A549 (cell line): Measurements from ENCODE around the gene SYNGR4. TPM values are rescaled to one million over a fixed set of nuclear protein-coding genes. Genes with fewer than 3 reads are reported as not detected.

Experiments
- ATAC-seq, 2 experiments: fragments of 200-7000 bp in 1 of 2; fragments of >200 bp in 1 of 2; cut with Nextera tagmentation in 1 of 2; cut with Tn5 transposase in 1 of 2; 3 replicates each; pipeline versions ENCODE4 v1.8.0 to v1.9.1; 2018 to 2020; ENCODE audit warnings: mild to moderate bottlenecking in 1 of 2, moderate library complexity in 1 of 2
- CTCF ChIA-PET: fragments of 300-600 bp; sonication (Branson Sonifier 250); formaldehyde crosslinking; extraction: SDS; loops from one replicate; lab custom pipeline; 2021; ENCODE audit warnings: antibody characterized with exemption, inconsistent platforms; lab: Yijun Ruan, JAX
- POLR2A ChIA-PET: fragments of 350-600 bp; formaldehyde crosslinking; extraction: SDS; loops from one replicate; lab custom pipeline; 2021; ENCODE audit warnings: antibody characterized with exemption, inconsistent platforms; lab: Yijun Ruan, JAX
- DNase-seq, 2 experiments: peaks; one replicate each; pipeline versions ENCODE4 v3.0.0 to v3.0.0-alpha.2; 2011 to 2016; ENCODE audit warnings: low read depth in 1 of 2, low spot score in 1 of 2
- FAIRE-seq: peaks from 2 replicates; lab custom pipeline; 2011; peaks lifted over from hg19 to GRCh38; lab: Jason Lieb, UNC
- H3K27ac ChIP-seq, 2 experiments: fragments of >200 bp; sonication (Bioruptor Twin); formaldehyde crosslinking; 3 replicates each; pipeline ENCODE4 v1.5.1; 2016 to 2017
- H3K4me1 ChIP-seq: fragments of >200 bp; sonication (Bioruptor Twin); formaldehyde crosslinking; 3 replicates; pipeline ENCODE4 v1.6.1; 2016
- H3K4me2 ChIP-seq: fragments of >200 bp; sonication (Bioruptor Twin); formaldehyde crosslinking; 3 replicates; pipeline ENCODE4 v1.6.1; 2016
- H3K4me3 ChIP-seq: fragments of >200 bp; sonication (Bioruptor Twin); formaldehyde crosslinking; 3 replicates; pipeline ENCODE4 v1.5.1; 2016
- H3K9me3 ChIP-seq: fragments of >200 bp; sonication (Bioruptor Twin); formaldehyde crosslinking; 3 replicates; pipeline ENCODE4 v1.6.1; 2016
- CBX8 ChIP-seq: fragments of 200-600 bp; sonication (generic); IDR thresholded peaks from 2 replicates; pipeline ENCODE4 v1.6.1; 2016
- CEBPB ChIP-seq, 2 experiments: fragments of >200 bp in 1 of 2; sonication (Bioruptor Twin) in 1 of 2; formaldehyde crosslinking in 1 of 2; IDR thresholded peaks; 2 replicates each; pipeline ENCODE4 v1.6.1; 2012 to 2016
- EHF ChIP-seq: fragments of 250-450 bp; sonication (Bioruptor Pico); IDR thresholded peaks from 2 replicates; pipeline ENCODE4 v1.5.0; 2020; ENCODE audit warnings: mild to moderate bottlenecking
- EP300 ChIP-seq, 2 experiments: fragments of >200 bp; sonication (Bioruptor Twin); formaldehyde crosslinking; IDR thresholded peaks; 2 replicates in 1 of 2; 3 replicates in 1 of 2; pipeline ENCODE4 v1.6.1; 2016 to 2017
- ESRRA ChIP-seq: fragments of 150-350 bp; IDR thresholded peaks from 2 replicates; pipeline ENCODE4 v1.6.1; 2014; ENCODE audit warnings: mild to moderate bottlenecking, low read length, borderline replicate concordance
- HEYL ChIP-seq: fragments of 250-450 bp; sonication (Bioruptor Pico); IDR thresholded peaks from 2 replicates; pipeline ENCODE4 v1.8.0; 2021; ENCODE audit warnings: mild to moderate bottlenecking, moderate library complexity
- HOXB5 ChIP-seq: fragments of 250-450 bp; sonication (Bioruptor Pico); IDR thresholded peaks from 2 replicates; pipeline ENCODE4 v1.5.0; 2020; ENCODE audit warnings: mild to moderate bottlenecking, moderate library complexity
- JUNB ChIP-seq: fragments of >200 bp; sonication (Bioruptor Twin); formaldehyde crosslinking; IDR thresholded peaks from 2 replicates; pipeline ENCODE4 v1.6.1; 2016
- KDM1A ChIP-seq: fragments of 200-600 bp; sonication (generic); IDR thresholded peaks from 2 replicates; pipeline ENCODE4 v1.6.1; 2016; ENCODE audit warnings: low read depth, mild to moderate bottlenecking
- MAFK ChIP-seq: fragments of 450-650 bp; IDR thresholded peaks from 2 replicates; pipeline ENCODE4 v1.6.1; 2014; ENCODE audit not compliant: partially characterized antibody
- MAZ ChIP-seq: fragments of 150-350 bp; IDR thresholded peaks from 2 replicates; pipeline ENCODE4 v1.6.1; 2014; ENCODE audit warnings: antibody characterized with exemption, low read depth, low read length, borderline replicate concordance
- NR3C1 ChIP-seq: fragments of >200 bp; sonication (Bioruptor Twin); formaldehyde crosslinking; IDR thresholded peaks from 3 replicates; pipeline ENCODE4 v1.6.1; 2017
- RAD21 ChIP-seq, 2 experiments: fragments of >200 bp in 1 of 2; sonication (Bioruptor Twin) in 1 of 2; formaldehyde crosslinking in 1 of 2; IDR thresholded peaks in 1 of 2; conservative IDR thresholded peaks in 1 of 2; 2 replicates in 1 of 2; 3 replicates in 1 of 2; pipeline ENCODE4 v1.6.1; 2012 to 2018; ENCODE audit warnings: inconsistent platforms in 1 of 2
- RARB ChIP-seq: fragments of 250-450 bp; sonication (Bioruptor Pico); IDR thresholded peaks from 2 replicates; pipeline ENCODE4 v1.8.0; 2021; ENCODE audit warnings: mild to moderate bottlenecking, moderate library complexity
- RFX5 ChIP-seq: fragments of 450-650 bp; IDR thresholded peaks from 2 replicates; pipeline ENCODE4 v1.7.1; 2014; ENCODE audit warnings: antibody characterized with exemption, mild to moderate bottlenecking, moderate library complexity
- RNF2 ChIP-seq: fragments of 200-600 bp; sonication (generic); IDR thresholded peaks from 2 replicates; pipeline ENCODE4 v1.6.1; 2016; ENCODE audit warnings: low read depth, mild to moderate bottlenecking, antibody characterized with exemption, moderate library complexity, borderline replicate concordance
- SMC3 ChIP-seq: fragments of >200 bp; sonication (Bioruptor Twin); formaldehyde crosslinking; IDR thresholded peaks from 3 replicates; pipeline ENCODE4 v1.6.1; 2018; ENCODE audit warnings: inconsistent platforms
- SREBF2 ChIP-seq: fragments of 450-650 bp; IDR thresholded peaks from 2 replicates; pipeline ENCODE4 v1.6.1; 2014; ENCODE audit warnings: mild to moderate bottlenecking, moderate library complexity
- TFCP2L1 ChIP-seq: fragments of 250-450 bp; sonication (Bioruptor Pico); IDR thresholded peaks from 2 replicates; pipeline ENCODE4 v1.5.0; 2021; ENCODE audit warnings: mild to moderate bottlenecking
- TP53 ChIP-seq: fragments of 250-450 bp; sonication (Bioruptor Pico); IDR thresholded peaks from 2 replicates; pipeline ENCODE4 v1.5.0; 2021; ENCODE audit warnings: mild to moderate bottlenecking, moderate library complexity
- ZC3H11A ChIP-seq: fragments of 450-650 bp; IDR thresholded peaks from 2 replicates; pipeline ENCODE4 v1.6.1; 2014; ENCODE audit warnings: antibody characterized with exemption, mild to moderate bottlenecking
- ZNF302 ChIP-seq: fragments of 250-450 bp; sonication (Bioruptor Pico); IDR thresholded peaks from 2 replicates; pipeline ENCODE4 v1.9.0; 2021; ENCODE audit warnings: inconsistent platforms, mild to moderate bottlenecking, moderate library complexity
- WGBS: methylation state at CpG from one replicate; pipeline ENCODE4 v1.1.6; 2017; ENCODE audit errors: missing lambda C conversion rate; 5-methylcytosine and 5-hydroxymethylcytosine counted together
- polyA plus RNA-seq, 4 experiments: library from polyadenylated mRNA; depleted of rRNA in 3 of 4; stranded (reverse); fragments of >200 nt; fragmentation: RNase III in 1 of 4; extraction: RNeasy Plus Mini Kit Qiagen cat#74134 plus additional on column Dnase treatment in 1 of 4; gene quantifications; 2 replicates in 3 of 4; 3 replicates in 1 of 4; pipeline ENCODE4 v1.2.3, GENCODE V29; 2011 to 2017
- TF ChIP-seq, protein P1 (sequence below): fragments of 450-650 bp; IDR thresholded peaks from 2 replicates; pipeline ENCODE4 v1.6.1; 2014; ENCODE audit warnings: antibody characterized with exemption
- TF ChIP-seq, protein P2 (sequence below): fragments of >200 bp; sonication (Bioruptor Twin); formaldehyde crosslinking; IDR thresholded peaks from 2 replicates; pipeline ENCODE4 v1.6.1; 2016

Gene SYNGR4
- polyA plus RNA-seq, 2 of the 4 experiments (the other 2 are of a cell fraction) = 2.3 to 4.4 TPM

DNA sequence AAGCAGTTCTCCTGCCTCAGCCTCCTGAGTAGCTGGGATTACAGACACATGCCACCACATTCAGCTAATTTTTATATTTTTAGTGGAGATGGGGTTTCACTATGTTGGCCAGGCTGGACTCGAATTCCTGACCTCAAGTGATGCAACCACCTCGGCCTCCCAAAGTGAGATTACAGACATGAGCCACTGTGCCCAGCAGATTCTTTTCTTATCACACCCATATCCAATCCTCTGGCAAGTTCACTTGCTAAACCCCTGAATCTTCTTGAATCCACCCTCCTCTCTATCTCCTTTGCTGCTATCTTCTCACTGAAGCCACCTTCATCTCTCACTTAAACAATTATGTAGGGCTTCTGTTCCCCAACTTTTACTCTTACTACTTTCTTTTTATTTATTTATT is 18.0 kb upstream of the SYNGR4 start:
- DNase-seq (no peak), FAIRE-seq (no peak), ATAC-seq (no peak)
- H3K9me3 ChIP-seq = no peaks in the 10 kb centered on the region
- no peak overlapping the region for H3K27ac ChIP-seq
- H3K4me1 ChIP-seq = peaks cover 15% of the 10 kb centered on the region
- ChIA-PET POLR2A (interaction anchor here (0.6 to 0.9 kb wide), 2 partner anchors 13 to 25 kb away, joined by 4 read pairs; no protein-coding TSS in a partner anchor), CTCF (interaction anchor here (0.9 to 17.4 kb wide), 5 partner anchors 10 to 238 kb away, joined by 3 to 224 read pairs (median 16); partner anchors contain the start of gene KDELR1)
- no peak overlapping the region for H3K4me2 ChIP-seq
- TF ChIP-seq ESRRA = no peak
- TF ChIP-seq RNF2 = no peak
- H3K4me3 ChIP-seq = no peak overlapping the region
- 85% methylated on average over 2 of the region's 2 CpGs for WGBS

DNA sequence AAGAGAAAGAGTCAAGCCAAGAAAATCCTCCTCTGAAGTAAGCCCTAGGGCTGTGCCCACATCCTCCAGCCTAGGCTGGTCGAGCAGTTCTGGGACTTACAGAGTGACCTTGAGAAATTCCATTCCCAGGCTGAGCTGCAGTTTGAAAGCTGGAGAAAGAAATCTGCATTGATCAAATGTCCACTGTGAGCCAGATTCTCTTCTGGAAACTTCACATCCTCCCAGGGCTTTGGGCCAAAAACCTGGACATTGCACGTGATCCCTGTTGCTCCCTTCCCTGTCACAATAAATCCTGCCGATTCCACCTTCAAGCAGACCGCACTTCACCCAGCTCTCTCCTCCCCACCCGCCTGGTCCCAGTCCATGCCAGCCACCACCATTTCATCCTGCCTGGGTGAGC is 16.1 kb upstream of the SYNGR4 start:
- no peak overlapping the region for H3K4me3 ChIP-seq
- CTCF ChIA-PET = interaction anchor here (0.6 to 17.4 kb wide), 10 partner anchors 9 to 498 kb away, joined by 3 to 224 read pairs (median 4); partner anchors contain the start of gene KDELR1
- peaks cover 8% of the 10 kb centered on the region for H3K4me1 ChIP-seq
- no peak for FAIRE-seq
- H3K4me2 ChIP-seq = no peak overlapping the region
- DNase-seq = no peak
- 67% methylated on average over 5 of the region's 5 CpGs for WGBS
- TF ChIP-seq, protein P1, sequence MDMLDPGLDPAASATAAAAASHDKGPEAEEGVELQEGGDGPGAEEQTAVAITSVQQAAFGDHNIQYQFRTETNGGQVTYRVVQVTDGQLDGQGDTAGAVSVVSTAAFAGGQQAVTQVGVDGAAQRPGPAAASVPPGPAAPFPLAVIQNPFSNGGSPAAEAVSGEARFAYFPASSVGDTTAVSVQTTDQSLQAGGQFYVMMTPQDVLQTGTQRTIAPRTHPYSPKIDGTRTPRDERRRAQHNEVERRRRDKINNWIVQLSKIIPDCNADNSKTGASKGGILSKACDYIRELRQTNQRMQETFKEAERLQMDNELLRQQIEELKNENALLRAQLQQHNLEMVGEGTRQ = no peak
- no peak for TF ChIP-seq NR3C1
- no peak for TF ChIP-seq SMC3
- TF ChIP-seq HEYL (CRISPR knock-in tag) = no peak
- no peak for TF ChIP-seq SREBF2
- no peak for TF ChIP-seq TFCP2L1
- no peak for TF ChIP-seq RARB
- TF ChIP-seq CBX8 = no peak
- TF ChIP-seq RFX5 = no peak
- no peak for TF ChIP-seq RAD21 (conservative IDR thresholded peaks at IDR 0.05 in 1 of 2, IDR thresholded peaks at IDR 0.05 in 1 of 2)
- no peak for TF ChIP-seq JUNB
- no peak for TF ChIP-seq HOXB5 (CRISPR knock-in tag)
- TF ChIP-seq MAZ = no peak
- TF ChIP-seq ZC3H11A = no peak
- no peak for TF ChIP-seq EHF
- no peak for TF ChIP-seq ZNF302
- TF ChIP-seq, protein P2, sequence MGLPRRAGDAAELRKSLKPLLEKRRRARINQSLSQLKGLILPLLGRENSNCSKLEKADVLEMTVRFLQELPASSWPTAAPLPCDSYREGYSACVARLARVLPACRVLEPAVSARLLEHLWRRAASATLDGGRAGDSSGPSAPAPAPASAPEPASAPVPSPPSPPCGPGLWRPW = no peak
- TF ChIP-seq, all 56 proteins: peak for 0
- Histone ChIP-seq H3K27ac (peak overlapping the region in 1 of 2 experiments; percentile 34; a peak in 1 of 6 replicates), H3K9me3 (no peaks in the 10 kb centered on the region)
- POLR2A ChIA-PET = no interaction called here
- ATAC-seq = no peak

DNA sequence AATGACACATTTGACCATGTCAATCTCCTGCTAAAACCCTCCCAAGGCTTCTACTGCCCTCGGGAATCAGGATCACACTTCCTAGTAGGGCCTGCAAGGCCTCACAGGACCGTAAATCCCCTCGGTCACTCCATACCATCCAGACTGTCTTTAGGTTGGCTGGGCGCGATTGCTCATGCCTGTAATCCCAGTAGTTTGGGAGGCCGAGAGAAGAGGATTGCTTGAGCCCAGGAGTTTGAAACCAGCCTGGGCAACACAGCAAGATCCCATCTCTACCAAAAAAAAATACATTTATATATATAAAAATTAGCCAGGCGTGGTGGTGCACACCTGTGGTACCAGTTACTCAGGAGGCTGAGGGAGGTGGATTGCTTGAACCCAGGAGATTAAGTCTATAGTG is 15.4 kb upstream of the SYNGR4 start:
- Histone ChIP-seq H3K4me3 (no peak overlapping the region), H3K27ac (no peak overlapping the region), H3K9me3 (no peaks in the 10 kb centered on the region), H3K4me2 (no peak overlapping the region), H3K4me1 (peaks cover 6% of the 10 kb centered on the region)
- ATAC-seq = no peak
- 90% methylated on average over 7 of the region's 7 CpGs for WGBS
- POLR2A ChIA-PET = no interaction called here
- CTCF ChIA-PET = interaction anchor here (1.1 to 17.4 kb wide), 6 partner anchors 12 to 240 kb away, joined by 3 to 224 read pairs (median 4); partner anchors contain the start of gene KDELR1
- DNase-seq = no peak
- TF ChIP-seq RFX5 = no peak
- TF ChIP-seq CEBPB (IDR thresholded peaks at IDR 0.05) = no peak
- TF ChIP-seq EP300 (IDR thresholded peaks at IDR 0.05) = no peak
- no peak for TF ChIP-seq HOXB5 (CRISPR knock-in tag)
- TF ChIP-seq EHF = no peak
- TF ChIP-seq TP53 (CRISPR knock-in tag) = no peak
- TF ChIP-seq SMC3 = no peak
- no peak for TF ChIP-seq KDM1A
- TF ChIP-seq RAD21 (conservative IDR thresholded peaks at IDR 0.05 in 1 of 2, IDR thresholded peaks at IDR 0.05 in 1 of 2) = no peak
- no peak for TF ChIP-seq ZC3H11A
- TF ChIP-seq ZNF302 = no peak
- TF ChIP-seq MAFK = no peak
- no peak for FAIRE-seq
